NCI-H1436 treated with DMSO at 0.1 percent for 48 hours (cell line): ENCODE results near the gene MRPS12.
A peak's percentile ranks its signal among the peaks of the same experiment; 100 is the strongest.
"Not testable (repeated sequence)": the region's sequence is repeated elsewhere in the genome, so short reads cannot be mapped to it uniquely, and the experiment has no call there.

Source experiments
- DNase-seq: peaks from one replicate; lab custom pipeline; 2025; lab: John Stamatoyannopoulos, UW

MRPS12 gene

GRCh38 chr19:38939957-38940356 lies 9.2 kb downstream of the MRPS12 start:
- no peak for DNase-seq

GRCh38 chr19:38941466-38941865 lies 10.7 kb downstream of the MRPS12 start:
- DNase-seq = not testable (repeated sequence)

GRCh38 chr19:38941979-38942378 lies 11.2 kb downstream of the MRPS12 start:
- DNase-seq = no peak

- DNase-seq = no peak
These were observed 11.9 kb downstream of the MRPS12 start for GRCh38 chr19:38942471-38943181.

GRCh38 chr19:38944981-38945506 lies 14.3 kb downstream of the MRPS12 start:
- DNase-seq = no peak

- no peak for DNase-seq
These were observed 15.0 kb downstream of the MRPS12 start for GRCh38 chr19:38945562-38946228.

- no peak for DNase-seq
These were observed 15.7 kb downstream of the MRPS12 start for GRCh38 chr19:38946229-38947010.

GRCh38 chr19:38949580-38950367 lies 19.0 kb downstream of the MRPS12 start:
- DNase-seq = no peak

GRCh38 chr19:38951187-38951586 lies 20.4 kb downstream of the MRPS12 start:
- no peak for DNase-seq

- DNase-seq = no peak
These were observed 21.8 kb downstream of the MRPS12 start for GRCh38 chr19:38952395-38953165.

- no peak for DNase-seq
These were observed 22.9 kb downstream of the MRPS12 start for GRCh38 chr19:38953677-38954076.

GRCh38 chr19:38956264-38956663 lies 25.5 kb downstream of the MRPS12 start:
- DNase-seq = no peak

GRCh38 chr19:38958301-38958700 lies 27.6 kb downstream of the MRPS12 start:
- no peak for DNase-seq

GRCh38 chr19:38959618-38960017 lies 28.9 kb downstream of the MRPS12 start:
- no peak for DNase-seq

GRCh38 chr19:38964738-38965137 lies 34.0 kb downstream of the MRPS12 start:
- DNase-seq = no peak

- DNase-seq = not testable (repeated sequence)
These were observed 35.4 kb downstream of the MRPS12 start for GRCh38 chr19:38966149-38966548.

GRCh38 chr19:38970664-38971532 lies 40.2 kb downstream of the MRPS12 start:
- DNase-seq = peak; percentile 11

GRCh38 chr19:38971672-38972071 lies 40.9 kb downstream of the MRPS12 start:
- DNase-seq = no peak

- DNase-seq = no peak
These were observed 44.0 kb downstream of the MRPS12 start for GRCh38 chr19:38974624-38975213.
